Measurements from ENCODE around the gene DGKD. TPM values are rescaled to one million over a fixed set of nuclear protein-coding genes. Genes with fewer than 3 reads are reported as not detected.

The DGKD gene
- total RNA-seq, 1 donor from 2014 or later, result 17.7 TPM

DNA sequence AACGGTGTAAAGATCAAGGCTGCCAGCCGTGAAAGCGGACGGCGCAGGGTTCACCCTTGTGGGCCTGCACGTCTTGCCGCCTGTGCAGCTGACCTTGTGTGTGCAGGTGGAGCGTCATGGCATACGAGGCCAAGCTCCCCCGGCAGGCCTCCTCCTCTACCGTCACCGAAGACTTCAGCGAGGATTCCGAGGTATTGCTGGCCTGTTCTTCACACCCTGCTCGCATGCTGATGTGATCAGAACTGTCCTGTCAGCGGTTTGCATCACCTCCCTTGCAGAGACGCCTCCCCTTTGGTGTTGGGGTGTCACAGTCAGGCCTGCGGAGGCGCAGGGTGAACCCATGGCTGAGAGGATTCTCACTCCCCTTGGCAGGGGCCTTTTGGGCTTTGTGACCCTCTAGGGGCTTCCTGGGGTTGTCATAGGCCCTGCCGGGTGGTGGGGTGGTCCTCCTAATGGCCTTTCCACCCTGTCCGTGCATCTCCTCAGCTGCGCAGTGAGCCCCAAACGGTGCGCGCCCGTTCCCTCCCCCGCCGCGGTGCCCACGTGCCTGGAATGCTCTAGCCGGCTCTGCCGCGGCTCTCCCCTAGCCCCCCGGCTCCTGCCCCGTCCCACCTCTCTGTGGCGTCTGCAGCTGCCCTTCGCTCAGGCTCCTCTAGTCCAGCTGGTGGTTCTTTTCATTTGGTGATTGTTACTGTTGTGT lies 92.5 kb downstream of the DGKD start:
- Histone ChIP-seq H3K9me3 (ENCODE audit: insufficient read depth, low read depth, low read length) (no peaks in the 10 kb centered on the region), H3K27ac (ENCODE audit: low read depth, low read length) (no peak overlapping the region), H3K4me3 (ENCODE audit: insufficient read depth, low read depth, low read length) (no peak overlapping the region), H4K20me1 (ENCODE audit: insufficient read depth, low read length) (no peaks in the 10 kb centered on the region), H3K79me2 (ENCODE audit: insufficient read depth, low read length) (no peaks in the 10 kb centered on the region), H3K4me2 (ENCODE audit: low read length) (no peak overlapping the region), H2AFZ (ENCODE audit: low read depth, low read length) (no peak overlapping the region), H3K9ac (ENCODE audit: low read length) (no peak overlapping the region), H3K36me3 (ENCODE audit: insufficient read depth, low read length) (peaks cover 3% of the 10 kb centered on the region), H3K4me1 (ENCODE audit: insufficient read depth, low read length) (no peaks in the 10 kb centered on the region), H3K27me3 (ENCODE audit: insufficient read depth, low read length) (no peaks in the 10 kb centered on the region)
- Mint-ChIP-seq H3K4me1 (ENCODE audit: low read depth, unreplicated experiment) (no peaks in the 10 kb centered on the region), H3K27ac (ENCODE audit: unreplicated experiment) (peak overlapping the region; percentile 5), H3K9me3 (ENCODE audit: unreplicated experiment) (no peaks in the 10 kb centered on the region), H3K36me3 (ENCODE audit: low read depth, unreplicated experiment) (peaks cover 11% of the 10 kb centered on the region), H3K4me3 (ENCODE audit: unreplicated experiment) (no peak overlapping the region), H3K27me3 (ENCODE audit: low read depth, unreplicated experiment) (peaks cover 1% of the 10 kb centered on the region)
- FAIRE-seq (no peak), DNase-seq (ENCODE audit: low read depth) (no peak)
- TF ChIP-seq, protein P1, sequence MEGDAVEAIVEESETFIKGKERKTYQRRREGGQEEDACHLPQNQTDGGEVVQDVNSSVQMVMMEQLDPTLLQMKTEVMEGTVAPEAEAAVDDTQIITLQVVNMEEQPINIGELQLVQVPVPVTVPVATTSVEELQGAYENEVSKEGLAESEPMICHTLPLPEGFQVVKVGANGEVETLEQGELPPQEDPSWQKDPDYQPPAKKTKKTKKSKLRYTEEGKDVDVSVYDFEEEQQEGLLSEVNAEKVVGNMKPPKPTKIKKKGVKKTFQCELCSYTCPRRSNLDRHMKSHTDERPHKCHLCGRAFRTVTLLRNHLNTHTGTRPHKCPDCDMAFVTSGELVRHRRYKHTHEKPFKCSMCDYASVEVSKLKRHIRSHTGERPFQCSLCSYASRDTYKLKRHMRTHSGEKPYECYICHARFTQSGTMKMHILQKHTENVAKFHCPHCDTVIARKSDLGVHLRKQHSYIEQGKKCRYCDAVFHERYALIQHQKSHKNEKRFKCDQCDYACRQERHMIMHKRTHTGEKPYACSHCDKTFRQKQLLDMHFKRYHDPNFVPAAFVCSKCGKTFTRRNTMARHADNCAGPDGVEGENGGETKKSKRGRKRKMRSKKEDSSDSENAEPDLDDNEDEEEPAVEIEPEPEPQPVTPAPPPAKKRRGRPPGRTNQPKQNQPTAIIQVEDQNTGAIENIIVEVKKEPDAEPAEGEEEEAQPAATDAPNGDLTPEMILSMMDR (IDR thresholded peaks at IDR 0.05; ENCODE audit: insufficient read depth, low read depth, low read length), result no peak
- TF ChIP-seq EZH2 (IDR thresholded peaks at IDR 0.05; ENCODE audit: insufficient read depth, low read length), result no peak

DNA sequence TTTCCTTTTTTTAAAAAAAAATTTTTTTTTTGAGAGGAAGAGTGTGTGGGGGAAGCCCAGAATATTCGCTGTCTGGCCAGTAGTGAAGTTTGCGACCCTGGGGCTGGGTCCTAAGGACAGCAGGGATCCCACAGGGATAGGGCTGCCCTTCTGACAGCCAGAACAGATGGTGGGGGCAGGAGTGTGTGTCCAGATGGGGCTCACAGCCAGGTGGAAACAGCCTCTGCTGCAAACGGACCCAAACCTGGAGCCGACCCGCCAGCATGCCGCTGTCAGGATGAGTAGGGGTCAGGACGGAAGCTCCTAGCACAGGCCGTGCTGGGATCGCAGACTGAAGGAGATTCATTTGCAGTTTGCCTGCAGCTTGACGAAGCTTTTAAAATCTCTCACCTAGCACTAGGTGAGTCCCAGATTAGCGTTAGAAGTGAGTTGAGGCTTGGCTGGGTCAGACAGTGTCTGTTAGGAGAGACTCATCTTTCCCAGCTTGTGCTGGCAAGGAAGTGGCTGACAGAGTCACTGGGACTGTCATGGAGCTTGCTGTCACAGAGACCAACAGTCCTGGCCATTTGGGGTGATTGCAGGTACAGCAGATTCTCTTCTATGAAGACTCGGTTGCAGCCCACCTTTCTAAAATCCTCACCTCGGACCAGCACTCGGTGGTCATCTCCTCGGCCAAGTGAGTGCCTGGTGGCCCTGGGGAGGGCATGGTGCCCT lies 93.4 kb downstream of the DGKD start:
- Histone ChIP-seq H3K4me3 (ENCODE audit: insufficient read depth, low read depth, low read length) (no peak overlapping the region), H3K9ac (ENCODE audit: low read length) (no peak overlapping the region), H2AFZ (ENCODE audit: low read depth, low read length) (no peak overlapping the region), H3K27me3 (ENCODE audit: insufficient read depth, low read length) (no peaks in the 10 kb centered on the region), H3K79me2 (ENCODE audit: insufficient read depth, low read length) (no peaks in the 10 kb centered on the region), H3K36me3 (ENCODE audit: insufficient read depth, low read length) (peaks cover 3% of the 10 kb centered on the region), H3K9me3 (ENCODE audit: insufficient read depth, low read depth, low read length) (no peaks in the 10 kb centered on the region), H4K20me1 (ENCODE audit: insufficient read depth, low read length) (no peaks in the 10 kb centered on the region), H3K27ac (ENCODE audit: low read depth, low read length) (no peak overlapping the region), H3K4me2 (ENCODE audit: low read length) (no peak overlapping the region), H3K4me1 (ENCODE audit: insufficient read depth, low read length) (no peaks in the 10 kb centered on the region)
- FAIRE-seq (no peak), DNase-seq (ENCODE audit: low read depth) (no peak)
- Mint-ChIP-seq H3K9me3 (ENCODE audit: unreplicated experiment) (no peaks in the 10 kb centered on the region), H3K27ac (ENCODE audit: unreplicated experiment) (no peak overlapping the region), H3K27me3 (ENCODE audit: low read depth, unreplicated experiment) (peaks cover 1% of the 10 kb centered on the region), H3K36me3 (ENCODE audit: low read depth, unreplicated experiment) (peaks cover 11% of the 10 kb centered on the region), H3K4me1 (ENCODE audit: low read depth, unreplicated experiment) (no peaks in the 10 kb centered on the region), H3K4me3 (ENCODE audit: unreplicated experiment) (no peak overlapping the region)
- TF ChIP-seq, protein P1 (IDR thresholded peaks at IDR 0.05; ENCODE audit: insufficient read depth, low read depth, low read length), result no peak
- no peak for TF ChIP-seq EZH2 (IDR thresholded peaks at IDR 0.05; ENCODE audit: insufficient read depth, low read length)

DNA sequence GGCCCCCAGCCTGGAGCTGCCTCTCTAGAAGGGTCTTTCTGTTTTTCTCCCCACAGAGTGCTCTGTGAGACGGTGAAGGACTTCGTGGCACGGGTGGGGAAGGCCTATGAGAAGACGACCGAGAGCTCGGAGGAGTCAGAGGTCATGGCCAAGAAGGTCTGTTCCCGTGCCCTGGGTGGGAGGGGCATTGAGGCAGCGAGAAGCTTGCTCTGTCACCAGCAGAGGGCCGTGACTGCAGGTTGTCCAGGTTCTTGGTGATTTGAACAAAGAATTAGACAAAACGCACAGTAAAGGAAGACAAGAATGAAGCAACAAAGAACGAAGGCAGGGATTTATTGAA lies 93.9 kb downstream of the DGKD start:
- no peaks in the 10 kb centered on the region for H3K27me3 ChIP-seq (ENCODE audit: insufficient read depth, low read length)
- Mint-ChIP-seq H3K27ac (ENCODE audit: unreplicated experiment) (no peak overlapping the region), H3K27me3 (ENCODE audit: low read depth, unreplicated experiment) (peaks cover 1% of the 10 kb centered on the region), H3K4me1 (ENCODE audit: low read depth, unreplicated experiment) (no peaks in the 10 kb centered on the region), H3K36me3 (ENCODE audit: low read depth, unreplicated experiment) (peaks cover 11% of the 10 kb centered on the region), H3K9me3 (ENCODE audit: unreplicated experiment) (no peaks in the 10 kb centered on the region), H3K4me3 (ENCODE audit: unreplicated experiment) (no peak overlapping the region)
- H2AFZ ChIP-seq (ENCODE audit: low read depth, low read length), result no peak overlapping the region
- no peaks in the 10 kb centered on the region for H3K9me3 ChIP-seq (ENCODE audit: insufficient read depth, low read depth, low read length)
- peaks cover 3% of the 10 kb centered on the region for H3K36me3 ChIP-seq (ENCODE audit: insufficient read depth, low read length)
- H3K9ac ChIP-seq (ENCODE audit: low read length), result no peak overlapping the region
- no peak overlapping the region for H3K27ac ChIP-seq (ENCODE audit: low read depth, low read length)
- H3K4me1 ChIP-seq (ENCODE audit: insufficient read depth, low read length), result no peaks in the 10 kb centered on the region
- H3K4me3 ChIP-seq (ENCODE audit: insufficient read depth, low read depth, low read length), result no peak overlapping the region
- H4K20me1 ChIP-seq (ENCODE audit: insufficient read depth, low read length), result no peaks in the 10 kb centered on the region
- H3K79me2 ChIP-seq (ENCODE audit: insufficient read depth, low read length), result no peaks in the 10 kb centered on the region
- FAIRE-seq (no peak), DNase-seq (ENCODE audit: low read depth) (no peak)
- TF ChIP-seq, protein P1 (IDR thresholded peaks at IDR 0.05; ENCODE audit: insufficient read depth, low read depth, low read length), result peak; percentile 28
- no peak for TF ChIP-seq EZH2 (IDR thresholded peaks at IDR 0.05; ENCODE audit: insufficient read depth, low read length)
- no peak overlapping the region for H3K4me2 ChIP-seq (ENCODE audit: low read length)
